MM.1S (cell line): ENCODE measurements around the gene LAGE3.

ENCODE experiments used
- CTCF ChIP-seq: fragments of 300-600 bp; sonication (generic); IDR thresholded peaks from 2 replicates; pipeline ENCODE4 v1.5.1; 2016; ENCODE audit warnings: antibody characterized with exemption, low read length, mixed read lengths
- EZH2phosphoT487 ChIP-seq: fragments of 300-600 bp; sonication (generic); IDR thresholded peaks from 2 replicates; pipeline ENCODE4 v1.6.1; 2018; ENCODE audit warnings: antibody characterized with exemption, low read length

GRCh38 chrX:154487518-154488290, 8.6 kb upstream of the LAGE3 start:
- TF ChIP-seq CTCF (no peak), EZH2phosphoT487 (no peak)
